Right lobe of liver (tissue), 6 donors: ENCODE measurements around the gene RTKN2. TPM values are rescaled to one million over a fixed set of nuclear protein-coding genes. Genes with fewer than 3 reads are reported as not detected.
"Not testable (repeated sequence)": the region's sequence is repeated elsewhere in the genome, so short reads cannot be mapped to it uniquely, and the experiment has no call there.

Experiments
- ATAC-seq, 4 donors: fragments of 200-7000 bp; cut with Tn5 transposase; one replicate each; pipeline ENCODE4 v1.9.1; 2020; ENCODE audit warnings: mild to moderate bottlenecking in 4 of 4, moderate library complexity in 4 of 4
- DNase-seq, 3 donors: peaks; one replicate each; pipeline ENCODE4 v3.0.0-alpha.2; 2020
- H3K27ac ChIP-seq, 3 donors: fragments of 200-600 bp; one replicate each; pipeline ENCODE4 v1.8.0; 2022
- H3K27me3 ChIP-seq, 2 donors: fragments of 200-600 bp; one replicate each; pipeline ENCODE4 v1.8.0; 2022
- H3K36me3 ChIP-seq, 4 donors: fragments of 200-600 bp; sonication (generic) in 1 of 4; one replicate each; pipeline versions ENCODE4 v1.5.1 to v1.8.0; 2017 to 2022; ENCODE audit warnings: control low read depth in 1 of 4
- H3K4me1 ChIP-seq, 4 donors: fragments of 200-600 bp; sonication (generic) in 1 of 4; one replicate each; pipeline versions ENCODE4 v1.5.1 to v1.8.0; 2017 to 2022; ENCODE audit warnings: control low read depth in 1 of 4
- H3K4me3 ChIP-seq, 3 donors: fragments of 200-600 bp; one replicate each; pipeline ENCODE4 v1.8.0; 2022
- H3K9me3 ChIP-seq, 4 donors: fragments of 200-600 bp; sonication (generic) in 1 of 4; one replicate each; pipeline versions ENCODE4 v1.5.1 to v1.8.0; 2017 to 2022; ENCODE audit warnings: control low read depth in 1 of 4
- POLR2A ChIP-seq: fragments of 450-650 bp; IDR thresholded peaks from one replicate; pipeline ENCODE4 v1.6.1; 2017; ENCODE audit warnings: antibody characterized with exemption, mild to moderate bottlenecking
- WGBS: methylation state at CpG from one replicate; pipeline ENCODE4 v1.1.6; 2018; ENCODE audit warnings: low coverage, low lambda C conversion rate; ENCODE audit not compliant: insufficient coverage; ENCODE audit errors: missing lambda C conversion rate; 5-methylcytosine and 5-hydroxymethylcytosine counted together
- intact Hi-C, 2 donors: fragments of 100-400 bp; cut with DNase I; formaldehyde crosslinking; loops; one replicate each; pipeline versions ENCODE4 v1.11.2 to v1.14.1; 2022
- total RNA-seq, 6 experiments: library from RNA; depleted of rRNA in 2 of 6; stranded (reverse); fragments of >200 nt in 2 of 6; fragmentation: NEBNext Ultra II Directional in 3 of 6; extraction: Animal tissue kit (Norgen Biotek cat#: 25700) in 3 of 6; gene quantifications; one replicate each; pipeline versions ENCODE4 v1.1.0 to v1.2.4, GENCODE V29; 2016 to 2023
- TF ChIP-seq, protein P1 (sequence below), 4 donors: fragments of 200-600 bp in 3 of 4; fragments of 450-650 bp in 1 of 4; IDR thresholded peaks; one replicate each; pipeline versions ENCODE4 v1.5.1 to v1.8.0; 2016 to 2022; ENCODE audit warnings: antibody characterized with exemption in 4 of 4, mild to moderate bottlenecking in 2 of 4
- donor health status: DM: no; HTN: yes; CAD: no.
- donor health status: DM: no; HTN: no; CAD: no.
- donor health status: DM: no; HTN: no; CAD: no.
- donor health status: DM: no; HTN: yes; CAD: no.
- donor health status: DM: no; HTN: yes; CAD: no.

The RTKN2 gene
- total RNA-seq, 6 experiments from 2014 or later = 0.06 to 0.12 TPM; not detected in 4

DNA sequence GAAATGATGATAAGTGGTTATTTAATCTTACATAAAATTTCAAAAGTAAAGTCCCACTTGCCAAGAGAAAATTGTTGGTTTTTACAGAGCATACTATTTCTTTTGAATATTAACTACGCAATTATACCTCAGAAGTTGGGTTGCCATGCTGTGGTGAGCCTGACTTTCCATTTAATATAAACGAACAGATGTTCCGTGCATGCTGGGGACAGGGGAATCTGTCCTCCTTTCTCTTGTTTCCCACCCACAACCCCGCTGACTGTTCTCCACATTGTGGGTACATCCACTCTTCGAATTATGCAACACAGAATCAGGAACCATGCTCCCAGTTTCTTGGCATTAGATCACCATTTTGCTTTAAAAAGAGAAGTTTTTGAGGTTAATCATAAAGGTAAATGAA lies 29.2 kb upstream of the RTKN2 start:
- WGBS = 61% methylated on average over 5 of the region's 5 CpGs
- Histone ChIP-seq H3K4me1 (no peaks in the 10 kb centered on the region), H3K27me3 (no peaks in the 10 kb centered on the region), H3K9me3 (no peaks in the 10 kb centered on the region), H3K4me3 (no peak overlapping the region), H3K36me3 (no peaks in the 10 kb centered on the region), H3K27ac (no peak overlapping the region)
- no peak for ATAC-seq
- intact Hi-C loops = no loop called here
- no peak for TF ChIP-seq POLR2A
- TF ChIP-seq, protein P1, sequence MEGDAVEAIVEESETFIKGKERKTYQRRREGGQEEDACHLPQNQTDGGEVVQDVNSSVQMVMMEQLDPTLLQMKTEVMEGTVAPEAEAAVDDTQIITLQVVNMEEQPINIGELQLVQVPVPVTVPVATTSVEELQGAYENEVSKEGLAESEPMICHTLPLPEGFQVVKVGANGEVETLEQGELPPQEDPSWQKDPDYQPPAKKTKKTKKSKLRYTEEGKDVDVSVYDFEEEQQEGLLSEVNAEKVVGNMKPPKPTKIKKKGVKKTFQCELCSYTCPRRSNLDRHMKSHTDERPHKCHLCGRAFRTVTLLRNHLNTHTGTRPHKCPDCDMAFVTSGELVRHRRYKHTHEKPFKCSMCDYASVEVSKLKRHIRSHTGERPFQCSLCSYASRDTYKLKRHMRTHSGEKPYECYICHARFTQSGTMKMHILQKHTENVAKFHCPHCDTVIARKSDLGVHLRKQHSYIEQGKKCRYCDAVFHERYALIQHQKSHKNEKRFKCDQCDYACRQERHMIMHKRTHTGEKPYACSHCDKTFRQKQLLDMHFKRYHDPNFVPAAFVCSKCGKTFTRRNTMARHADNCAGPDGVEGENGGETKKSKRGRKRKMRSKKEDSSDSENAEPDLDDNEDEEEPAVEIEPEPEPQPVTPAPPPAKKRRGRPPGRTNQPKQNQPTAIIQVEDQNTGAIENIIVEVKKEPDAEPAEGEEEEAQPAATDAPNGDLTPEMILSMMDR (IDR thresholded peaks at IDR 0.05) = no peak
- no peak for DNase-seq

DNA sequence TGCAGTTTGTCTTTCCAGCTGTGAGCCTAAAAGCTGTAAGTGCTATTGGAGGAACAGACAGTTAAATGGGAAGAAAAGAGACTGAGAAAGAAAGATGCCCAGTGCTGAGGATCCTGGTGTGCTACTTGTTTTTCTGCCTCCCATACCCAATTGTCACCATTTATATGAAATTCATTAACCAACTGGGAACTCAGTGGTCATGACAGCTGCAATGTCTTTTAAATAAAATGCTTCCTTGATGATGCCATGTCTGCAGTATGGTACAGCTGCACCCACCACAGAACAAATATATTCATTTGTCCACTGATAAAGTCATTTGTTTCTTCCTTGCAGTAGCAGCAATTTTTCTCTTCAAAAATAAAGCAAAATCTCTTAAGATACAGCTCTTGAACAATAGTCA lies 15.6 kb upstream of the RTKN2 start:
- Histone ChIP-seq H3K27me3 (no peaks in the 10 kb centered on the region), H3K4me1 (no peaks in the 10 kb centered on the region), H3K36me3 (no peaks in the 10 kb centered on the region), H3K27ac (no peak overlapping the region), H3K9me3 (no peaks in the 10 kb centered on the region), H3K4me3 (no peak overlapping the region)
- ATAC-seq = no peak
- intact Hi-C loops = no loop called here
- TF ChIP-seq, protein P1 (IDR thresholded peaks at IDR 0.05) = no peak
- TF ChIP-seq POLR2A = no peak
- DNase-seq = no peak

GRCh38 chr10:62281348-62281747 lies 12.7 kb upstream of the RTKN2 start:
- H3K9me3 ChIP-seq, H3K4me3 ChIP-seq, intact Hi-C loops, H3K4me1 ChIP-seq, H3K36me3 ChIP-seq, H3K27me3 ChIP-seq, DNase-seq, H3K27ac ChIP-seq, ATAC-seq: not testable (repeated sequence)
- 95% methylated on average over 15 of the region's 24 CpGs for WGBS

GRCh38 chr10:62280392-62280791 lies 11.7 kb upstream of the RTKN2 start:
- ATAC-seq, H3K27me3 ChIP-seq, intact Hi-C loops, H3K36me3 ChIP-seq, DNase-seq, H3K4me3 ChIP-seq, H3K9me3 ChIP-seq, H3K4me1 ChIP-seq, H3K27ac ChIP-seq: not testable (repeated sequence)
- no CpG with 5 or more reads among the region's 28 CpGs for WGBS

- H3K27me3 ChIP-seq = no peaks in the 10 kb centered on the region
- no peak for DNase-seq
- no peak overlapping the region for H3K4me3 ChIP-seq
- H3K4me1 ChIP-seq = no peaks in the 10 kb centered on the region
- no peaks in the 10 kb centered on the region for H3K36me3 ChIP-seq
- TF ChIP-seq, protein P1 (IDR thresholded peaks at IDR 0.05) = no peak
- no peak for TF ChIP-seq POLR2A
- no peak for ATAC-seq
- intact Hi-C loops = no loop called here
- no peak overlapping the region for H3K27ac ChIP-seq
- 35% methylated on average over 2 of the region's 2 CpGs for WGBS
- no peaks in the 10 kb centered on the region for H3K9me3 ChIP-seq
Observed at GRCh38 chr10:62278441-62278910, 9.8 kb upstream of the RTKN2 start.

- ATAC-seq (no peak), DNase-seq (no peak)
- WGBS = 75% methylated on average over 1 of the region's 1 CpG
- Histone ChIP-seq H3K4me1 (no peaks in the 10 kb centered on the region), H3K27ac (no peak overlapping the region), H3K9me3 (no peaks in the 10 kb centered on the region), H3K4me3 (no peak overlapping the region), H3K36me3 (no peaks in the 10 kb centered on the region), H3K27me3 (no peaks in the 10 kb centered on the region)
- TF ChIP-seq POLR2A = no peak
- TF ChIP-seq, protein P1 (IDR thresholded peaks at IDR 0.05) = no peak
- intact Hi-C loops = no loop called here
Observed at GRCh38 chr10:62277971-62278370, 9.3 kb upstream of the RTKN2 start.
